Stimulated activated CD4-positive, alpha-beta T cell treated with anti-CD3 and anti-CD28 coated beads, TNF-alpha, amount 100 ng/mL, for 1 hour (primary cell): Measurements from ENCODE around the gene RPL18A.

Experiments used
- DNase-seq, 3 donors: peaks; one replicate each; pipeline ENCODE4 v3.0.0-alpha.2; 2020; ENCODE audit warnings: low read depth in 3 of 3, low spot score in 1 of 3

RPL18A gene

GRCh38 chr19:17859533-17860330, at the start of gene RPL18A:
Gene RPL18A, plus strand, starts transcription at chr19:17859910. Its CDS starts 47 bp downstream, at chr19:17859957.
- peak; percentile 90 to 99 (median 98) for DNase-seq

GRCh38 chr19:17811103-17811502, 48.6 kb upstream of the RPL18A start:
- DNase-seq, result no peak

DNA sequence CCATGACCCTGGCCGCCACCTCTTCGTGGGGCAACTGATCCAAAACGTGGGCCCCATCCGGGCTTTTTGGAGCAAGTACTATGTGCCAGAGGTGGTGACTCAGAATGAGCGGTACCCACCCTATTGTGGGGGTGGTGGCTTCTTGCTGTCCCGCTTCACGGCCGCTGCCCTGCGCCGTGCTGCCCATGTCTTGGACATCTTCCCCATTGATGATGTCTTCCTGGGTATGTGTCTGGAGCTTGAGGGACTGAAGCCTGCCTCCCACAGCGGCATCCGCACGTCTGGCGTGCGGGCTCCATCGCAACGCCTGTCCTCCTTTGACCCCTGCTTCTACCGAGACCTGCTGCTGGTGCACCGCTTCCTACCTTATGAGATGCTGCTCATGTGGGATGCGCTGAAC, 48.0 kb upstream of the RPL18A start:
- DNase-seq, result no peak

DNA sequence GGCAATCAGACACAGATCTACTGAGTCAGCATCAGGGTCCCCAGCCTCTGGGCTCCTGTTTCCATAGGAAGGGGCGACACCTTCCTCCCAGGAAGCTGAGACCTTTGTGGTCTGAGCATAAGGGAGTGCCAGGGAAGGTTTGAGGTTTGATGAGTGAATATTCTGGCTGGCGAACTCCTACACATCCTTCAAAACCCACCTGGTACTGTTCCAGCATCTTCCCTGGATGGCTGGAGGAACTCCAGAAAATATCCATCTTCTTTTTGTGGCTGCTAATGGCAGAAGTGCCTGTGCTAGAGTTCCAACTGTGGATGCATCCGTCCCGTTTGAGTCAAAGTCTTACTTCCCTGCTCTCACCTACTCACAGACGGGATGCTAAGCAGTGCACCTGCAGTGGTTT, 47.6 kb upstream of the RPL18A start:
- no peak for DNase-seq

- no peak for DNase-seq
Observed at GRCh38 chr19:17817668-17818363, 41.9 kb upstream of the RPL18A start.

GRCh38 chr19:17821190-17821589, 38.5 kb upstream of the RPL18A start, which contains the start of gene INSL3:
Gene INSL3, minus strand, starts transcription at chr19:17821519. Its CDS starts 13 bp downstream, at chr19:17821506.
- DNase-seq, result no peak

DNA sequence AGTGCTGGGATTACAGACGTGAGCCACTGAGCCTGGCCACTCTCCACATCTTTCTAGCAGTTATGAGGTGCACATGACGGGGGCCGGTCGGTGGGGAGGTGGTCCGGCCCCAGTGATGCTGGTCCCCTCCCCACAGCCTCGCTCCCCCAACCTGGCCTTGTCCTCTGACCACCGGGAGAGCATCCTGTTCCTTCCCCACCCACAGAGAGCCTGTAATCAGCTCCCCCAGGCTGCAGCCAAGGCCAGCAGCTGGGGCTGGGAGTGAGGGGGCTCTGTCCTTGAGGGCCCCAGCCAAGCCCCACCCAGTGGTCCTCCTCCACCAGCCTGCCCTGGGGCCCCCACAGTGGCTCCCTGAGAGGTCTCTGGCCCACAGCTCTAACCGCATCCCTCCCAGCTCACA, 35.4 kb upstream of the RPL18A start:
- no peak for DNase-seq

DNA sequence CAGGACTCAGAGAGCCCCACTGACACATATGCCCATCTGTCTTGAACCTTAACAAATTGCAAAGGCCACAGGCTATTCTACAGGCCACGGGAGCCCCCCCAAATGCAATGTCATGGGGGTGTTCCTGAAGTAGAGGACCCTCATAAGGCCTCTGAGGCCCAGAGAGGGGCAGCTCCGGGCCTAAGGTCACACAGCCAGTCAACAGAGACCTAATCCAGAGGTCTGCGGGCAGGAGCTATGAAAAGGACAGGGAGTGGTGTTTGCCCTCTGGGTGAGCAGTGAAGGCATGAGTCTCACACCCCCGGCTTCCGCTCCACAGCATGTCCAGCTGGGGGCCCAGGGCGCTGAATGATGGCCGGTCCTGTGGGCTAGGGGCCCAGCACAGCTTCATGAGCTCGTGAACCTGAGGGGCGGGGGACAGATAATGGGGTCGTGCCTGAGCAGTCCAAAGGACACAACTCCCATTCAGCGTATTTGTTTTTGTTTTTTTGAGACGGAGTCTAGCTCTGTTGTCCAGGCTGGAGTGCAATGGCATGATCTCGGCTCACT, 33.1 kb upstream of the RPL18A start:
- no peak for DNase-seq

GRCh38 chr19:17829855-17830566, 29.7 kb upstream of the RPL18A start:
- no peak for DNase-seq

DNA sequence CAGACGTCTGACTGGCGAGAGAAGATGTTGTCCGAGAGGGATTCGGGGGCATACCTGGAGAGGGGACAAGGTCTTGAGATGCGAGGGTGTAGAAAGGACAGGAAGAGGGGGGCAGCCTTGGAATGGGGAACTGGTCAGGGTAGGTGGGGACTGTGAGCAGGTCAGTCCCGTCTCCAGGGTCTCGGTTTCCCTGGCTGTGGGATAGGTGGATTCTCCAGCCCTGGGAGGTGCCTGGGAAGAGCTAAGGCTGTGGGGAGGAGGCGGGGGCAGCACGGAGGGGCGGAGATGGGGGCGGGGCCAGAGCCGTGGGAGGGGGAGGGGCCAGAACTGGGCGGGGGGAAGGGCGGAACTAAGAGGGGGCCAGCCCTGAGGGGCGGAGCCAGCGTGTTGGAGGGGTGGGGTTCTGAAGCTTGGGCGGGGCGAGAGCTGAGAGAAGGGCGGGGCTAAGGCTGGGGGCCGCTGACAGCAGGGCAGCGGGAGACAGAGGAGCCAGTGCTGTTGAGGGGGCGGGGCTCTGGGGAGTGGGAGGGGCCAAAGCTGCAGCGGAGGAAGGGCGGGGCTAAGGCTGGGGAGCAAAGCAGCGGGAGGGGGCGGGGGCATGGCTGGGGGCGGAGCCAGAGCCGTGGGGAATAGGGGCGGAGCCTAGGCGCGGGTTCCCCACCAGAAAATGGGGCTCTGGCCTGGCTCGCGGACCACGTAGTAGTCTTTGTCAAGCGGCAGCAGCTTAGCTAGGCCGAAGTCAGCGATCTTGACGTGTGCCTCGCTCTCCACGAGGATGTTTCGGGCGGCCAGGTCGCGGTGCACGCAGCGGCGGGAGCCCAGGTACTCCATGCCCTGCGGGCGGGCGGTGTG, 28.9 kb upstream of the RPL18A start:
- DNase-seq, result peak in 1 of 3 donors; percentile 36

- DNase-seq, result no peak
Observed at GRCh38 chr19:17831419-17831888, 28.3 kb upstream of the RPL18A start.

DNA sequence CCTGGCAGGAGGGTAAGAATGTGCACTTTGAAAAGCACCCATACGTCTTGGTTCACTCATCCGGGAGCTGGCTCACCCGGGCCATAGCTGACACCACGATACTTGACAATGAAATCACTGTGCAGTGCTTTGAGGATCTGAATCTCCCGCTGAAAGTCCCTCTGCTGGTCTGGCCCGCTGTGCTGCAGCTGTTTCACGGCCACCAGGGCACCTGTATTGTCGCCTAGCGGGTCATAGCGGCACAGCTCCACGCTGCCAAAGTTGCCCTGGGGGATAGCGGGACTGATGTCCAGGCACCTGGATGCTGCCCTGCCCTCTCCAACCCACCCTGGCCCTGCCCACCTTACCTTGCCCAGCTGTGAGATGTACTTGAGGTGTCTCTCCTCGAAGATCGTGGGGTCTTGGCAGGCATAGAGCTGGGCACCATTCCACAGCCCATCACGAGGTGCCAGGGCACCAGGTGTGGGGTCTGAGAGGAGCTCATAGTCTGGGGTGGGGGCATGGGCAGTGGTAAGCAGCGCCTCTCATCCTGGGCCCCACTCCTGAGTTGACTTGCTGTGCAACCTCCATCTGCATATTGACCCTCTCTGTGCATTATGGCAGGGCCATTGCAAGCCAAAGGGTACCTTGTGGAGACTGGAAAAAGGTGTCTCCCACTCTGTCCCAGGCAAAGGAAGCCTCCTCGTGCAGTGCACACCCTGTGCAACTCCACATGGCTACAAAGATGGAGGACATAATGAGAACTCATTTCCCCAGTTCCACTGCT, 27.1 kb upstream of the RPL18A start:
- no peak for DNase-seq

DNA sequence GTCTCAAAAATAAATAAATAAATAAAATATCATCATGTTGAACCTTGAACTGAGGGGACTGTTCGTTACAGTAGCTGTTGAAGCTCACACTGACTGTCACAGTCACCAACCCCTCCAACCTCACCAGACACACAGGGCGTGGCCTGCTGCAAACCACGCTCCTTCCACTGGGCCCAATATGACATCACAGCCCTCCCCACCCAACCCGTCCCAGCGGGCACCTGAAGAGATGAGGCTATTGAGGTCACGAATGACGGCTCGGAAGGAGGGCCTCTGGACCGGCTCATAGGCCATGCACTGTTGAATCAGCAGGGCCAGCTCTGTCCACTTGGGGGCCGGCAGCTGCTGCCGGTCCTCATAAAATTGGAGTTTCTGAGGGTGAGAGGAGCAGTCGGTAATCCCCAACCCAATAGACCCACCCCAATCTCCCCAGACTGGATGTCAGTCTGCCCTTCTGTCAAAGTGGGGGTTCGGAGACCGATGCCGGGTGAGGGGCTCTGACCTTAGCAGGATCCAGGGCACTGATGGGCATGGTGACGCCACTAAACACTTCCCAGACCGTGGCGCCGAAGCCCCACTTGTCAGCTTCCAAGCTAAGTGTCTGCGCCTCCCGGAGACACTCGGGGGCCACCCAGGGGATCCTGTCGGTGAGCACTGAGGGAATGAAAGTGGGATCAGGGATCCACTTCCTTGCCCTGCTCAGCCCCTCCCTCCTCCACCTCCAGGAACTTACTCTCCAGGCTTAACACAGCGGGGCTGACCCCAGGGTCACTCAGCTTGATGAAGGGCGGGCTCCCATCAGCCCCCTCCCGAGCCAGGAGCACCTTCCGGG, 25.1 kb upstream of the RPL18A start:
- no peak for DNase-seq

- DNase-seq, result no peak
Observed at GRCh38 chr19:17835182-17836006, 24.3 kb upstream of the RPL18A start.

DNA sequence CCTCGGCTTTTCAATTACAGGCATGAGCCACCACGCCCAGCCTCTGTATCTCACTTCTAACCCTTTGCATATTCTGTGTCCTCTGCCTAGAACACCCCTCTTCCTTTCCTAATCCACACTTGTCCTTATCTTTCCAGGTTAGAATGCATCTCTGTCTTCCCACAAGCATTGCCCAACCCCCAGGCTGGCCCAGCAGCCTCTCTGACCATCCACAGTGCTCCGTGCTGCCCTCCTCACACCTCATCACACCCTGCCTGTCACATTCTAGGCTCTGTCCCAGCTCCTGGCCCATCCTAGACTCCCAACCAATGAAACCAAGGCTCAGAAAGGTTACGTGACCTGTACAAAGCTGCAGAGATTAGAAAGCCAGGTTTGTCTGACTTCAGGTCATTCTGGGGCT, 23.2 kb upstream of the RPL18A start:
- DNase-seq, result no peak

DNA sequence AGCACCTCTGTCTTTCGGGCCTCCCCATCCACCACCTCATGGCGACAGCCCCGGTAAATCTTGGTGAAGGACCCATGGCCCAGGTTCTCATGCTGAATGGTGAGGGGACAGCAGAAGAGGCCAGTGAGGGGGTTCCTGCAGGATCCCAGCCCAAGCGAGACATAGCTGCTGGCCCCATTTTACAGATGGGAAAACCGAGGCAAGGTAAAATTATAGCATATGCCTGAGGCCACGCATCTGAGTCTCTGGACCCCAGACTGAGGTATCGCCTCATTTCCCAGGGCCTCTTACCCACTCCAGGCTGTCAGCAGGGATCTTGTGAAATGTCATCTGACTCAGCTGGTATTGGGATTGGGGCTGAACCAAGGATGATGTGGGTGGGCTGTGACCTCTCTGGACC, 21.7 kb upstream of the RPL18A start:
- no peak for DNase-seq

DNA sequence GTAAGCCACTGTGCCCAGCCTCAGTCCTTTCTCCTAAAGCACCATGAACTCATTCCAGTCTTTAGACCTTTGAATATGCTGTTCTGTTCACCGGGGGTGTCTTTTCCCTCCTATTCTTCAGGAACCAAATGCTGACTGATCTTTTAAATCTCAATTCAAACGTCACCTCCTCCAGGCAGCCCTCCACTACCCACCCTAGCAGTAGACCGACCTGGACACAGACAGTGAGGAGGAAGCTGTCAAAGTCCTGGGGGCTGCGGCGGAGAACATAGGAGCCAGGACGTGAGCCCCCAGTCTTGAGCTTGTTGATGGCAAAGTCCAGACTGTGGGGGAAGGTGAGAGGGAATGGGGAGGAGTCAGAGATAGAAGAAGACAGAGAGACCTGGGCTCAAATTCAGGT, 19.7 kb upstream of the RPL18A start:
- no peak for DNase-seq

- DNase-seq, result no peak
Observed at GRCh38 chr19:17841371-17841809, 18.3 kb upstream of the RPL18A start.
